ENCODE results near the gene SMNDC1.

The SMNDC1 gene

GRCh38 chr10:110330675-110331074, 26.0 kb upstream of the SMNDC1 start:
- in situ Hi-C loops (cut with HindIII; ENCODE audit: low sequenced_read_pairs): no loop called here

DNA sequence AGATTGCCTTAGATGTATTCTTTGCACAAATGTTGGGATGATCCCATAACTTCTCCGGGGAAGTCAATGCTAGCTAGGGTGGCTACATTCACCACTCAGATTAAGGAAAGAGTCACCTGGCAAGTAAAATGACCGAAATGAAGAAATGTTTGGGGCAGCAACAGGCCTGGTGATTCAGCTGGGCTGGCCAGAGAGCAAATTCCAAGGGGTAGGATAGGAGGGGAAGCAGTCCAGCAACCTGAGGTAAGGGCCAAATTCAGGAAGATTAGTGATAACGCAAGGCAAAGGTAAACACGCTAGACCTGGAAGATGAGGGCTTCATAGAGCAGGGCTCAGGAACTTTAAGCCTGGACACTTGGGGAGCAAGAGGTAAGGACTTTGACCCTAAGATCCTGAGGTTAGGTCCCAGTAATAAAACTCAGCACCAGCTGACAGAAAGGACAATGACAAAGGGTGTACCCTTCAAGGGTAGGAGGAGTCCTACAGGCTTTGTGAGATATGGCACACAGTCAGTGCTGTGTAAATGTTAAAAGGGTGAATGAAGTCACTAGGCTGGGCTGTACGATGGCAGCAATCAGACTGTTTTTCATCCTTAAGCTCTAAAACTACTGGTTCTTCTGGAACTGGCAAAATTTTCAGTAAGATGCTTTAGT, 22.7 kb upstream of the SMNDC1 start:
- in situ Hi-C loops (cut with HindIII; ENCODE audit: low sequenced_read_pairs): no loop called here

- in situ Hi-C loops (cut with HindIII; ENCODE audit: low sequenced_read_pairs): no loop called here
Observed at GRCh38 chr10:110326351-110327032, 21.8 kb upstream of the SMNDC1 start.

- in situ Hi-C loops (cut with HindIII; ENCODE audit: low sequenced_read_pairs): no loop called here
Observed at GRCh38 chr10:110324805-110325280, 20.1 kb upstream of the SMNDC1 start.

DNA sequence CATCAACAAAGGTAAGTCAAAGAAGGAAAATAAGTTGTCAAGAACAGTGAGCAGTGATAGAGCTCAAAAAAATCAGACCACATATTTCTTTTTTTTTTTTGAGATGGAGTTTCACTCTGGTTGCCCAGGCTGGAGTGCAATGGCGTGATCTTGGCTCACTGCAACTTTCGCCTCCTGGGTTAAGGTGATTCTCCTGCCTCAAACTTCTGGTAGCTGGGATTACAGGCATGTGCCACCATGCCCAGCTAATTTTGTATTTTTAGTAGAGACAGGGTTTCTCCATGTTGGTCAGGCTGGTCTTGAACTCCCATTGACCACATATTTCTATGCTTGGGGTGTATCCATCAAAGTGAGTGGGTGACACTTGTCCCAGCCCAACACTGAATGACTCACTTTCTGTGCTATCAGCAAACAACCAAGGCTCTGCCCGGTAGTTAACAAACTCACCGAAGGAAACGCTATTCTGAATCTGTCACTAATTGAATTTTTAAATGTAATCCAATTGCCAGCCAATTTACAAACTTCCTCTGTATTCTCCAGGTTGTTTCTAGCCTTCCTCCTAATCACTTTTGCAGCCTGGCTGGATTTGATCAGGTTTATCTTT, 19.6 kb upstream of the SMNDC1 start:
- in situ Hi-C loops (cut with HindIII; ENCODE audit: low sequenced_read_pairs): no loop called here

DNA sequence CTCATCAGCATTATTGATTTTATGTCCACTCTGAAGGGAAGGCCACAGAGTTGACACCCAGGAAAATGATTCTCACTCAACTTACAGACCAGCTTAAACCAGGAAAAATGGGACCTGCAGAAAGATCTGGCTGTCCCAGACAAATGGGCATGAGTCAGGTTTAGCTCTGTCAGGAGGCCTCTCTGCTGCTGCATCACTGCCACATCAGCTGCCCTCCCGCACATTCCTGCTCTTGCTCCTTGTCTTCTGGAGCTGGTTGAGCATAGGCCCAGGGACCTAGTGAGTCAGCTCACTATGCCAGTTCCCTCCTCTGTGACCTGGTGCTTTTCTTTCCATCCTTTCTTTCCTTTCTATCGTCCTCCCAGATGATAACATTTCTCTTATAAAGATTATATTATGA, 18.8 kb upstream of the SMNDC1 start:
- in situ Hi-C loops (cut with HindIII; ENCODE audit: low sequenced_read_pairs): no loop called here

GRCh38 chr10:110321869-110322620, 17.3 kb upstream of the SMNDC1 start:
- in situ Hi-C loops (cut with HindIII; ENCODE audit: low sequenced_read_pairs): no loop called here

- in situ Hi-C loops (cut with HindIII; ENCODE audit: low sequenced_read_pairs): no loop called here
Observed at GRCh38 chr10:110317866-110318850, 13.4 kb upstream of the SMNDC1 start.

GRCh38 chr10:110313674-110314073, 9.0 kb upstream of the SMNDC1 start:
- in situ Hi-C loops (cut with HindIII; ENCODE audit: low sequenced_read_pairs): no loop called here

- in situ Hi-C loops (cut with HindIII; ENCODE audit: low sequenced_read_pairs): no loop called here
Observed at GRCh38 chr10:110312206-110312605, 7.5 kb upstream of the SMNDC1 start.

- in situ Hi-C loops (cut with HindIII; ENCODE audit: low sequenced_read_pairs): no loop called here
Observed at GRCh38 chr10:110311357-110311949, 6.7 kb upstream of the SMNDC1 start.

DNA sequence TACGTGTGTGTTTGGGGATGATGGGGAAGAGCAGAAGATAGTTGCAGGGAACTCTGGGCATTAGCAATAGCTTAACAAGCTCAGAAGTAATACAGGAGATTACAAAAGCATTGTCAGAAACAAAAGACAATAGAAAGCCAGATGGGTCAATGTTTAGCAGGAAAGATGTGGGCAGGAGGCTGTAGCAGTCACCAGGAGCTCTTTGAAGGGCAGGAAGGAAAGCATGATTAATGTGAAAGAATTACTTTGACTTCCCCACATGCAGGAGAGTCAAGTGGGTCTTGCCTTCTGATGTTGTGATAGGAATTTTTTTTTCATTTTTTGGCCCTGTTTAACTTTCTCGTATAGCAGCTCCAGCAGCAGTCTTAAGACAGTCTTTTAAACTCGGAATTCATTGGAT, 6.0 kb upstream of the SMNDC1 start:
- in situ Hi-C loops (cut with HindIII; ENCODE audit: low sequenced_read_pairs): no loop called here

- in situ Hi-C loops (cut with HindIII; ENCODE audit: low sequenced_read_pairs): no loop called here
Observed at GRCh38 chr10:110307805-110308204, 3.1 kb upstream of the SMNDC1 start.

DNA sequence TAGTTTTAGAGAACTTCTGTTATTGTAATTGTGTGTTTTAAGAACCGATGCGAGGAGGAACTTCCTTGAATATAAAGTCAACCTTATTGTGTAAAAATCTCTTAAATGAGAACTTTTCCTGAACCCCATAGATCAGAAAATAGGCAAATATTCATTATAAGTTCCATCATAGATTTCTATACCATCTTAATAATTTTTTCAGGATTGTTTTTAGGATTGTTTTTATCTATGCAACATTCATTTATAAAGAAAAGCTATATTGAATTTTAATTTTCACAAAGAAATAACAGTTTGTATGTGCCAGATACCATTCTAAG, 1.7 kb upstream of the SMNDC1 start:
- in situ Hi-C loops (cut with HindIII; ENCODE audit: low sequenced_read_pairs): no loop called here

DNA sequence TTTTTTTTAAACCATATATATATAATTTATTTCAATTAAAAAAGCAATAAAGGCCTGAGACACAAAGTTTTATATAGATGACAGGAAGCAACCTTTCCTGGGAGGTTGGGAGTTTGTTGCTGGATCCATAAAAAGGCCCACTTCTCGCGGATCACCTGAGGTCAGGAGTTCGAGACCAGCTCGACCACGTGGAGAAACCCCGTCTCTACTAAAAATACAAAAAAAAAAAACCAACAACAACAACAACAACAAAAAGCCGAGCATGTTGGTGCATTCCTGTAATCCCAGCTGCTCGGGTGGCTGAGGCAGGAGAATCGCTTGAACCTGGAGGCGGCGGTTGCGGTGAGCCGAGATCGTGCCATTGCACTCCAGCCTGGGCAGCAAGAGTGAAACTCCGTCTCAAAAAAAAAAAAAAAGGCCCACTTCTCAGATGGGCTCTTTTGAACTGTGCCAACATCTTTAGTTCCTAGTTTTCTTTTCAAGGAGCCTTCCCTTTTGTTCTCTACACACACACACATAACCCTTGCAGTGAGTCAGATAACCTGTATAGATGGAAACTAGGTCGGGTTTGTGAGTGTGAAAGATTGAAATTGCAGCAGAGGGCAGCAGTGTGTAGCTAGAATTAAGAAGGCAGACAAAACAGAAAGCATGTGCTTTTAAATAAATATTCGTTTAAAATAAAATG, 1.2 kb upstream of the SMNDC1 start:
- in situ Hi-C loops (cut with HindIII; ENCODE audit: low sequenced_read_pairs): no loop called here

- in situ Hi-C loops (cut with HindIII; ENCODE audit: low sequenced_read_pairs): no loop called here
Observed at GRCh38 chr10:110304394-110304779, 333 bp downstream of the SMNDC1 start.

GRCh38 chr10:110303681-110304080, 1.0 kb downstream of the SMNDC1 start:
- in situ Hi-C loops (cut with HindIII; ENCODE audit: low sequenced_read_pairs): no loop called here

GRCh38 chr10:110300486-110300986, 4.2 kb downstream of the SMNDC1 start:
- in situ Hi-C loops (cut with HindIII; ENCODE audit: low sequenced_read_pairs): no loop called here

DNA sequence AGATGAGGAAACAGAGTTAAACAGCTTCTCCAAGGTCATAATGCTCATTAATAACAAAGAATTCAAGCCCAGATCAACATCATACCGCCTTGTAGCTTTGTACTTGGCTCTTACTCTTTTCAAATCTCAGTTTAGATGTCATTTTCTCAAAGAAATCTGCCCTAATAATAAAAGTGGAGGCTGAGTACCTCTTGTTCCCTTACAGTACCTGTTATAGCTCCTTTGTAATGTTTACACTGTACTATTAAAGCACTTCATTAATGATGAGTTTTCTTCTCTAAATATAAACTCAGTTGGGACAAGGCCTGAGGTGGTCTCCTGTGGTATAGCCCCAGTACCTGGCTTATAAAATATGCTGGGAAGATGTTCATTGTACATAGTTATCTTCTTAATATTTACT, 7.8 kb downstream of the SMNDC1 start:
- in situ Hi-C loops (cut with HindIII; ENCODE audit: low sequenced_read_pairs): no loop called here

Measured in endothelial cell of hepatic sinusoid (primary cell).